GM19438 (cell line): Measurements from ENCODE around the gene RCE1.
A peak's percentile ranks its signal among the peaks of the same experiment; 100 is the strongest.

Experiments
- ATAC-seq: cut with Tn5 transposase; IDR thresholded peaks from one replicate; pipeline ENCODE4 v1.9.1; 2021; ENCODE audit warnings: low read depth; ENCODE audit not compliant: unreplicated experiment

RCE1 gene

GRCh38 chr11:66855574-66856495 is 12.6 kb downstream of the RCE1 start:
- peak; percentile 65 for ATAC-seq

- ATAC-seq = peak; percentile 27
These were observed 13.4 kb downstream of the RCE1 start, which contains the start of gene LRFN4 for GRCh38 chr11:66856496-66857233. Gene LRFN4, plus strand, starts transcription at chr11:66857064. Its CDS starts 681 bp downstream, at chr11:66857745.

- ATAC-seq = no peak
These were observed 14.1 kb downstream of the RCE1 start for GRCh38 chr11:66857234-66857926.

DNA sequence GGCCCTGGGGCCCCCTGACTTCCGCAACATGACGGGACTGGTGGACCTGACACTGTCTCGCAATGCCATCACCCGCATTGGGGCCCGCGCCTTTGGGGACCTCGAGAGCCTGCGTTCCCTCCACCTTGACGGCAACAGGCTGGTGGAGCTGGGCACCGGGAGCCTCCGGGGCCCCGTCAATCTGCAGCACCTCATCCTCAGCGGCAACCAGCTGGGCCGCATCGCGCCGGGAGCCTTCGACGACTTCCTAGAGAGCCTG is 14.6 kb downstream of the RCE1 start:
- no peak for ATAC-seq

DNA sequence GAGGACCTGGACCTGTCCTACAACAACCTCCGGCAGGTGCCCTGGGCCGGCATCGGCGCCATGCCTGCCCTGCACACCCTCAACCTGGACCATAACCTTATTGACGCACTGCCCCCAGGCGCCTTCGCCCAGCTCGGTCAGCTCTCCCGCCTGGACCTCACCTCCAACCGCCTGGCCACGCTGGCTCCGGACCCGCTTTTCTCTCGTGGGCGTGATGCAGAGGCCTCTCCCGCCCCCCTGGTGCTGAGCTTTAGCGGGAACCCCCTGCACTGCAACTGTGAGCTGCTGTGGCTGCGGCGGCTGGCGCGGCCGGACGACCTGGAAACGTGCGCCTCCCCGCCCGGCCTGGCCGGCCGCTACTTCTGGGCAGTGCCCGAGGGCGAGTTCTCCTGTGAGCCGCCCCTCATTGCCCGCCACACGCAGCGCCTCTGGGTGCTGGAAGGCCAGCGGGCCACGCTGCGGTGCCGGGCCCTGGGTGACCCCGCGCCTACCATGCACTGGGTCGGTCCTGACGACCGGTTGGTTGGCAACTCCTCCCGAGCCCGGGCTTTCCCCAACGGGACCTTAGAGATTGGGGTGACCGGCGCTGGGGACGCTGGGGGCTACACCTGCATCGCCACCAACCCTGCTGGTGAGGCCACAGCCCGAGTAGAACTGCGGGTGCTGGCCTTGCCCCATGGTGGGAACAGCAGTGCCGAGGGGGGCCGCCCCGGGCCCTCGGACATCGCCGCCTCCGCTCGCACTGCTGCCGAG is 15.1 kb downstream of the RCE1 start:
- no peak for ATAC-seq

DNA sequence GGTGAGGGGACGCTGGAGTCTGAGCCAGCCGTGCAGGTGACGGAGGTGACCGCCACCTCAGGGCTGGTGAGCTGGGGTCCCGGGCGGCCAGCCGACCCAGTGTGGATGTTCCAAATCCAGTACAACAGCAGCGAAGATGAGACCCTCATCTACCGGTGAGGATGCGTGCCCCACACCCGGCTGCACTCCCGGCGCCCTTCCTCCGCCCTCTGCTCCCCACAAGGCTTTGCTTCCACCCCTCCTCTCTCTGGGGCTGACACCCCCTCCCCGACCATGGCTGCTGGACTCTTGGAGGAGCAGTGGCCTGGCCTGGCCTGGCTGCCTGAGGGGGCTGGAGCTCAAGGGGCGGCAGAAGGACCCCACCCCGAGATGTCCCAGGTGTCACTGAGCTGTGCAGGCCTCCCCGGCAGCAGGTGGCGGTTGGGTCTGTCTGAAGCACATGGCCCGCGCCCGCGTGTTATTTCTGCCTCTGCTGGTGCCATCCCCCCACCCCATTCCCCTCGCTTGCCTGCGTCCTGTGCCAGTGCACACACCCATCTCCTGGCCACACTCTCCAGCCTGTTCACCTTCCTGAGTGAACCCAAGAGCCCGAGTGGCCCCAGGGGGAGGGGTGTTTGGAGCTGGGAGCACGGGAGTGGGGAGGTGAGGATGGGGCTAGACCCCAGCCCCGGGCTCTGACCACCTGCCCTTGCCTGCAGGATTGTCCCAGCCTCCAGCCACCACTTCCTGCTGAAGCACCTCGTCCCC is 15.9 kb downstream of the RCE1 start:
- ATAC-seq = no peak

DNA sequence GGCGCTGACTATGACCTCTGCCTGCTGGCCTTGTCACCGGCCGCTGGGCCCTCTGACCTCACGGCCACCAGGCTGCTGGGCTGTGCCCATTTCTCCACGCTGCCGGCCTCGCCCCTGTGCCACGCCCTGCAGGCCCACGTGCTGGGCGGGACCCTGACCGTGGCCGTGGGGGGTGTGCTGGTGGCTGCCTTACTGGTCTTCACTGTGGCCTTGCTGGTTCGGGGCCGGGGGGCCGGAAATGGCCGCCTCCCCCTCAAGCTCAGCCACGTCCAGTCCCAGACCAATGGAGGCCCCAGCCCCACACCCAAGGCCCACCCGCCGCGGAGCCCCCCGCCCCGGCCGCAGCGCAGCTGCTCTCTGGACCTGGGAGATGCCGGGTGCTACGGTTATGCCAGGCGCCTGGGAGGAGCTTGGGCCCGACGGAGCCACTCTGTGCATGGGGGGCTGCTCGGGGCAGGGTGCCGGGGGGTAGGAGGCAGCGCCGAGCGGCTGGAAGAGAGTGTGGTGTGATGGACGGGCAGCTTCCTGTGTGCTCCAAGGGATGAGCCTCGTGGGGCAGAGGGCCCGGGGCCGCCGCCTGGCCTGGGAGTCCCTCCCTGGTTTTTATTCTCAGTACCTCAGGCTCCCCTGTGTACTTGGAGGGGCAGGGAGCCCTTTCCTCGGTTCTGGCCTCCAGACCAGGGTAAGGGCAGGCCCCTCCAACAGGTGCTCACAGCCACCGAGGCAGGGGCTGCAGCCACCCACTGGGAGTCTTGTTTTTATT is 16.6 kb downstream of the RCE1 start:
- no peak for ATAC-seq

- no peak for ATAC-seq
These were observed 17.2 kb downstream of the RCE1 start for GRCh38 chr11:66860449-66860831.

DNA sequence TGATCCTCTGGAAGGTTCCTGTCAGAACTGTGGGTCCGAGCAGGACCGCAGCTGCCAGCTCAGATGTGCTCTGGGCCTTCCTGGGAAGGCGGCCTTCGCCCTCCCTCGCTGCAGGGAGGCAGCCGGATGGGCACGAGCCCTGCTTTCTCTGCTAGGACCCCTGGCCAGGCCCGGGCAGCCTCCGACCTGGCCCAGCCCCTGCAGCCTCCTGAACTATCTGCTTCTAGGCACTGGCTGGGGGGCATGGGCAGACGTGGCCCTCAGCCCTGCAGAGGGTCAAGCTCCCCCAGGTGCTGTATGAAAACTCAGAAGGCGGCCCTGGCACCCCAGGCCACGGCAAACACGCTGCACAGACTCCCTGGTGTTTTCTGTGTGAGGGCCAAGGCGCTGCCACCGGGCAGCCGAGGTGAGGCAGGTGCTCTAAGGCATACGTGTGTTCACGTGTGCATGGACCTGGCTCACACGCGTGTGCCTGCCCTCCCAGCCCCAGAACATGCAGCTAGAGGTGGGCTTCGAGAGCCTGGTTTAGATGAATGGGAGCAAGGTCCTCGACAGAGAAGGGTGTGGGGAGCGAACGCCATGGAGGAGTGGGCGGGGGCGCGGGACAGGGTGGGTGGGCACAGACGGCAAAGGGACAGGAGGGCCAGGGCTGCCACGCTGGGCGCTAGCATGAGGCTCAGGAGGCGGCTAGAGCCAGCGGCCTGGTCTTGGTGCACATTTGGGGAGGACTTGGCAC is 18.0 kb downstream of the RCE1 start:
- no peak for ATAC-seq

- ATAC-seq = no peak
These were observed 18.7 kb downstream of the RCE1 start for GRCh38 chr11:66861774-66862558.

GRCh38 chr11:66862559-66863037 is 19.4 kb downstream of the RCE1 start:
- no peak for ATAC-seq

DNA sequence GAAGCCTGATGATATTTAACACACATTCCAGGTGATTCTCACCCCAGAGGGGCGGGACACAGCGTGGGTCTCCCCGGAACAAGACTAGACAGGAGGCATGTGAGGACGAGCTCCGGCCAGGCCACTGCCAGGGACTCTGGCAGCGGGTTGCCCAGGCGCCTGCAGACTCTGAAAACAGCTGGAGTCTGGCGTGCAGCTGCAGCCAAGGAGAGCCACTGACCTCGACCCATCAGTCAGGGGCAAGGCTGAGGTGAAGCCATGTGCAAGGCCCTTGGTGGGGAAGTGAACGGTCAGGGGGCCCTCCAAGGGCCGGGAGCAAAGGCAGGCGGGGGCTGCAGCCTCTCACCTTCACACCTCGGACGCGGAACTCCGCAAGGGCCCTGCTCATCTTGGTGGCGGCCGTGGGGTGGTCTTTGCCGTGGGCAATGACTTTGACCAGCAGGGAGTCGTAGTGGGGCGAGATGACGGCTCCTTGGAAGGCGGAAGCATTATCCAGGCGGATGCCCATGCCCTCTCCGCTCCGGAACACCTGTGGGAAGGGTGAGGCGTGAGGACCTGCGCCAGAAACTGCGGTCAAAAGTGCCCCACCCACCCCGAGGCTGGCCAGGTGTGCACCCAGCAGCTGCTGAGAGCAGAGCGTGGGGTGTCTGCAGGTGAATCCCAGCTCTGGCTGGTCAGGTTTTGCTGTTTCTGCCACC is 20.3 kb downstream of the RCE1 start:
- no peak for ATAC-seq

- no peak for ATAC-seq
These were observed 21.1 kb downstream of the RCE1 start for GRCh38 chr11:66864172-66864901.

- ATAC-seq = no peak
These were observed 21.9 kb downstream of the RCE1 start for GRCh38 chr11:66864924-66865697.

DNA sequence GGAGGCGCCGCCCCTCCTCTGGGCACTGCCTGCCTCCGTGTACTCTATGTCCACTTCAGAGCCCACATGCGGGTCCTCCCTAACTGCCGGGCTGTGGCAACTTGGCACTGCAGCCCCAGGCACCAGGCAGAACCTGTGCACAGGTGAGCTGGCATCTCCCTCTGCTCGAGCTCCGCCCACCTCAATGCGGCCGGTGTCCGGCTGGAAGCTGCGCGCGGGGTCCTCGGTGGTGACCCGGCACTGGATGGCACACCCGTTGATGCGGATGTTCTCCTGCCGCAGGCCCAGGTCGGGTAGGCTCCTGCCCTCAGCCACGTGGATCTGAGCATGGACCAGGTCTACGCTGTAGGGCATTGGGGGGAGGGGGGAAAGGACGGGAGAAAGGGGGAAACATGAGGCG is 22.8 kb downstream of the RCE1 start:
- ATAC-seq = no peak
